Chondrocyte (in vitro differentiated cells): ENCODE measurements around the gene LCE1A. TPM values are rescaled to one million over a fixed set of nuclear protein-coding genes. Genes with fewer than 3 reads are reported as not detected.

Source experiments
- DNase-seq: peaks from one replicate; pipeline ENCODE4 v3.0.0; 2021; ENCODE audit warnings: mixed read lengths, low spot score
- H3K27ac Mint-ChIP-seq: one replicate; pipeline ENCODE4 v1.8.0; 2021; ENCODE audit warnings: mild to moderate bottlenecking, moderate library complexity, mixed read lengths; ENCODE audit not compliant: unreplicated experiment
- H3K27me3 Mint-ChIP-seq: 2 replicates; pipeline ENCODE4 v1.8.0; 2021; ENCODE audit warnings: low read depth, mixed read lengths
- H3K36me3 Mint-ChIP-seq: 2 replicates; pipeline ENCODE4 v1.8.0; 2021; ENCODE audit warnings: low read depth, mixed read lengths
- H3K4me1 Mint-ChIP-seq: 2 replicates; pipeline ENCODE4 v1.8.0; 2021; ENCODE audit warnings: low read depth, mild to moderate bottlenecking, mixed read lengths
- H3K4me3 Mint-ChIP-seq: one replicate; pipeline ENCODE4 v1.8.0; 2021; ENCODE audit warnings: mild to moderate bottlenecking, moderate library complexity, mixed read lengths; ENCODE audit not compliant: unreplicated experiment
- H3K9me3 Mint-ChIP-seq: 2 replicates; pipeline ENCODE4 v1.8.0; 2021; ENCODE audit warnings: low read depth, mixed read lengths
- total RNA-seq: library from RNA; stranded (reverse); gene quantifications from 3 replicates; pipeline ENCODE4 v1.2.1, GENCODE V29; 2021
- TF ChIP-seq, protein P1 (sequence below): fragments of 200-600 bp; sonication (generic); IDR thresholded peaks from 2 replicates; pipeline ENCODE4 v1.5.0; 2021; ENCODE audit warnings: antibody characterized with exemption, mild to moderate bottlenecking, moderate library complexity

LCE1A gene
- total RNA-seq, 1 donor from 2014 or later: not detected

DNA sequence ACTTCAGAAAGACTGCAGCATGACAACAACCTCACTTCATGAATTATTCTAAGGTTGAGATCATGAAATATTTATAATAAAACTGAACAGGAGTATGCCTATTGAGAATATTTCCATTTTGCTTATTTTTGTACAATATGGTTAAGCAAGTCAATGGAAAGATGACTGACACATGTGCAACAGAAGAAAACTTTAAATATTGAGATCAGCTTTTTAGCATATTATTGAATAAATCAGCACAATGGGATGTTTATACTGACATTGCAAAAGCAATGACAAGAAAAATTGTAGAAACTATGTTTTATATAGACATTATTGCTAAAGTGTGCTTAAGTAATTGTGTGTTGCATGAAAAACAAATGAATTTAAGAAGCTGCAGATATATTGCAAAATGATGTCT, 37.2 kb downstream of the LCE1A start:
- Mint-ChIP-seq H3K36me3 (no peaks in the 10 kb centered on the region), H3K4me1 (no peaks in the 10 kb centered on the region), H3K27ac (no peak overlapping the region), H3K9me3 (no peaks in the 10 kb centered on the region), H3K27me3 (peaks cover 3% of the 10 kb centered on the region), H3K4me3 (no peak overlapping the region)
- TF ChIP-seq, protein P1, sequence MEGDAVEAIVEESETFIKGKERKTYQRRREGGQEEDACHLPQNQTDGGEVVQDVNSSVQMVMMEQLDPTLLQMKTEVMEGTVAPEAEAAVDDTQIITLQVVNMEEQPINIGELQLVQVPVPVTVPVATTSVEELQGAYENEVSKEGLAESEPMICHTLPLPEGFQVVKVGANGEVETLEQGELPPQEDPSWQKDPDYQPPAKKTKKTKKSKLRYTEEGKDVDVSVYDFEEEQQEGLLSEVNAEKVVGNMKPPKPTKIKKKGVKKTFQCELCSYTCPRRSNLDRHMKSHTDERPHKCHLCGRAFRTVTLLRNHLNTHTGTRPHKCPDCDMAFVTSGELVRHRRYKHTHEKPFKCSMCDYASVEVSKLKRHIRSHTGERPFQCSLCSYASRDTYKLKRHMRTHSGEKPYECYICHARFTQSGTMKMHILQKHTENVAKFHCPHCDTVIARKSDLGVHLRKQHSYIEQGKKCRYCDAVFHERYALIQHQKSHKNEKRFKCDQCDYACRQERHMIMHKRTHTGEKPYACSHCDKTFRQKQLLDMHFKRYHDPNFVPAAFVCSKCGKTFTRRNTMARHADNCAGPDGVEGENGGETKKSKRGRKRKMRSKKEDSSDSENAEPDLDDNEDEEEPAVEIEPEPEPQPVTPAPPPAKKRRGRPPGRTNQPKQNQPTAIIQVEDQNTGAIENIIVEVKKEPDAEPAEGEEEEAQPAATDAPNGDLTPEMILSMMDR: no peak
- no peak for DNase-seq

DNA sequence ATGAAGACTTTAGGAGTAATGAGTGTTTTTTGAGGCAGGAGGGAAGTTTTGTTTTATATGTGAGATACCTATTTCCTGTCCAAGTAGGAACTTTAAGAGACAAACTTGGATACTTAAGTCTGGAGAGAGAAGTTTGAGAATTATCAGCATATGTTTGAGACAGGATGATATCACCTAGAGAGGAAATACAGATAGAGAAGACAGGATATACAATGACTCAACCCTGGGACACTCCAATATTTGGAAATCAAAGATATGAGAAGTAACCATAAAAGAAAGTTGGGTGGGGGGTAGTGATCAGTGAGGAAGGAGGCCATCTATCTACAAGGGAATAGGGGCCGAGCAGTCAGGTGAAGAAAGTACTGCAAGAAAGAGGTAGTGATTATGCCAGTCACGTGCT, 39.0 kb downstream of the LCE1A start:
- Mint-ChIP-seq H3K36me3 (no peaks in the 10 kb centered on the region), H3K4me1 (no peaks in the 10 kb centered on the region), H3K27me3 (peaks cover 1% of the 10 kb centered on the region), H3K4me3 (no peak overlapping the region), H3K27ac (no peak overlapping the region), H3K9me3 (no peaks in the 10 kb centered on the region)
- DNase-seq: no peak
- TF ChIP-seq, protein P1: no peak

- H3K27ac Mint-ChIP-seq: no peak overlapping the region
- H3K9me3 Mint-ChIP-seq: no peaks in the 10 kb centered on the region
- H3K4me1 Mint-ChIP-seq: peaks cover 5% of the 10 kb centered on the region
- H3K36me3 Mint-ChIP-seq: no peaks in the 10 kb centered on the region
- peaks cover 2% of the 10 kb centered on the region for H3K27me3 Mint-ChIP-seq
- DNase-seq: no peak
- H3K4me3 Mint-ChIP-seq: no peak overlapping the region
- TF ChIP-seq, protein P1: peak; percentile 82
These were observed 42.6 kb downstream of the LCE1A start for GRCh38 chr1:152869808-152870419.

DNA sequence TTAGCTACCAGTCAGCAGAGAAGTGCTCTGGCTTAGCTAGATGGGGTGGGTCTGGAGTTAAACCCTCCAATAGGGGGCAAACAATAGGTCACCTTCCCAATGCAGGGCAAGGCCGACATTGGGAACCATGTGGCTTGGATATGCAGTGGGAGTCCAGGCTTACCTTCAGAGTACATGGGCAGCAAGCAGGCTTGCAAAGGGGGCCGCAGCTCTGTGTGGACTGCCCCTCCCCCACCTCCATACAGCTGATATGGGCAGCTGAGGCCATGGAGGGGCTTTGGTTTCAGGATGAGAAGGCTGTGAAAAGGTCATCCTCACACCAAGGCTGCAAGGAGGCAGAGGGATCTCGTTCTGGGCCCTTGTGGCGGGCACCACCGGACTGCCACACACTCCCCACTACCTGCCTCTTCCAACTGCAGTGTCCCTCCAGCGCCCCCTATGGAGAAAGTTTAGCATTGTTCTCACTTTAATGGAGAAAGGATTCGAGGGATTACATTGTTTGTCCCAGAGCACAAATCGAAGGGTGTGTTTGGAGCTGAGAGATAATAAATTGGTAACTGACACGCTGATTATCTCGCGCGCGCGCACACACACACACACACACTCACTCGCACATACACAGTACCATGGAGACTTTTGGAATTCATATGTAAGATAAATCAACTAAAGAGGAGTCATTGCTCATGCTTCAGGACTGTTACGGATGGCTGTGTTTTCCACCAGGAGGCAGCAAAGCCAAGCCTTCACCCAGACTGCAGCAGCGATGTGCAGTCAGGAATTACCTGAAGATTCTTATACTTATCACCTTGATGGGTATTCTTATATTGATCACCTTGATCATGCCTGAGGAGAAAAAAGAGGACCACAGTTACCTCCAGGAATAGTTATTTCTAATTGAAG, 43.8 kb downstream of the LCE1A start:
- Mint-ChIP-seq H3K4me3 (no peak overlapping the region), H3K36me3 (no peaks in the 10 kb centered on the region), H3K4me1 (peaks cover 5% of the 10 kb centered on the region), H3K27me3 (peaks cover 7% of the 10 kb centered on the region), H3K9me3 (no peaks in the 10 kb centered on the region), H3K27ac (no peak overlapping the region)
- no peak for DNase-seq
- TF ChIP-seq, protein P1: peak; percentile 56

DNA sequence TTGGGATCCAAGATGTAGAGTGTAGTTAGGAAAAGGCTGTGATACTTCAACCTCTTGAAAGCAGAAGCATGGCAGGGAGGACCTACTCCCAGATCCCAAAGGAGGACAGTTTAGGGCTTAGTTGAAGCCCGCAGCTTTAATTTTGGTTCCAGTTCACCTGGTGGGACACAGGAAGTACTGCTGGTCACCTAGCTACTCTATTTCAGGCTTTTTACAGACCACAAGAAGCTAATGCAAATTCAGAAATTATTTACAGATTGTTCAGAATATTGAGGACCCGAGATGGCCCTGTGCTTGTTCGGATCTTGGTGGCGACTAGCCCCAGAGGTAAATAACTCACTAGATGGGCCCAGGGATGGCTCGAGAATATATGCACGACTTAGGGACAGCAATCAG, 44.5 kb downstream of the LCE1A start:
- Mint-ChIP-seq H3K4me1 (peaks cover 5% of the 10 kb centered on the region), H3K27me3 (peaks cover 7% of the 10 kb centered on the region), H3K27ac (no peak overlapping the region), H3K36me3 (no peaks in the 10 kb centered on the region), H3K4me3 (no peak overlapping the region), H3K9me3 (no peaks in the 10 kb centered on the region)
- no peak for DNase-seq
- TF ChIP-seq, protein P1: no peak
